ENCODE results near the gene MBNL2. TPM values are rescaled to one million over a fixed set of nuclear protein-coding genes. Genes with fewer than 3 reads are reported as not detected.
"Not testable (repeated sequence)": the region's sequence is repeated elsewhere in the genome, so short reads cannot be mapped to it uniquely, and the experiment has no call there.

MBNL2 gene
- total RNA-seq, 2 donors from 2014 or later = 47.5 to 50.8 TPM

DNA sequence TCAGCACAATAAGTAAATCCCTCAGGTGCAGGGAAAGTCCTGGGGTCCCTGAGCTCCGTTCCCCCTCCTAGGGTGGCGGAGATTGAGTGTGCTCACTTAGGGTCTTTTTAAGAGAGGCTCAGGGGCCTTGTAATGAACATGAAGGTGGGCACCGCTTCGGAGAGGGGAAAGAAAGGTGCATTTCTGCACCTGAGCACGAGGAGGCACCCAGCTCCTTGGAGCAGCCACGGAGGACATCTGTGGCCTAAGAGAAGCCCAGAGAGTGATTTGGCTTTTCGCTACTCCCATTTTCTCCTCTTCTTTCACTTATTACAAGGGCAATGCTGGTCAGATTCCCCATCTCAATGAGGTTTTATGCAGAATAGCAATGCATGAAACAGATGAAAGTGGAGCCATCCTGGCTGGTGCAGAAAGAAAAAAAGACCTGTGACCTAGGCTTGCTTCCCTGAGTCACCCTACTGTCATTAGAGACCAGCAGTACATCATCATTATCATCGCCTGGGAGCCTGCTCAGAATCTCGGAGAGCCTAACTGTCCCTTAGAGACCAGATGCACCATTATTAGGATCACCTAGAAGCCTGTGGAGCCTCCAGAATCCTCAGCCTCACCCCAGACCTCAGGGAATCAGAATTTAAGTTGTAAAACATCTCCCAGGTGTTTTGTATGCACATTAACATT, 125.3 kb downstream of the MBNL2 start:
- intact Hi-C loops (cut with DNase I) = no loop called here
- TF ChIP-seq CTCF (IDR thresholded peaks at IDR 0.05) (no peak), POLR2A (IDR thresholded peaks at IDR 0.05) (no peak)
- Histone ChIP-seq H3K9me3 (no peaks in the 10 kb centered on the region), H3K36me3 (replicated peaks in 1 of 2; ENCODE audit: insufficient read depth in 1 of 2, low read depth in 2 of 2) (peaks cover 8 to 10% of the 10 kb centered on the region in 2 donors), H3K4me3 (no peak overlapping the region), H3K27ac (no peak overlapping the region), H3K27me3 (no peaks in the 10 kb centered on the region), H3K4me1 (peaks cover 25% of the 10 kb centered on the region)
- DNase-seq = no peak
- WGBS, 2 donors = 86 to 88% methylated on average over 9 of the region's 9 CpGs
- no peak for ATAC-seq

DNA sequence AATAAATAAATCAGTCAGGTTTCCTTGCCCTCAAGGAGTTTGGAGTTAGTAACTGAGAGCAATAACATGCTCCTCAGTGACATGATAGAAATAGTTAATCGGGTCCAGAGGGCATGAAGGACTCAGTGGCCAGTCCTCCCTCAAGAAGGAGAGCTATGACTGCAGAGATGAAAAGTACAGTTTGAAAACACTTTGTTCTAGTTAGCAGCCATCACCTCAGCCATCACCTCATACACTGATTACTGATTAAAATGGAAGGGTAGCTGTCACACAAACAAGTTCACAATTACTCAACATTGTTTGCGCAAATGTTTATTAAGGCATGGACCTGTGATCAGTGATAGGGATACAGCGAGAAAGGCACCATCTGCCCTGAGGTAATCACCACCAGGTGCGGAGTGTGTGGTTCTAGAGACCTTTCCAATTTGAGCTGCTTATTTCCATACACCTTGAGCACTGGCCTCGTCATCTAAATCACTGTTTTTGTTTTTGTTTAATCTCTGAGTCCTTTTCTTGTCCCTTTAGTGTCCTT, 126.5 kb downstream of the MBNL2 start:
- no peak overlapping the region for H3K4me3 ChIP-seq
- intact Hi-C loops (cut with DNase I) = no loop called here
- no peak for ATAC-seq
- WGBS, 2 donors = 57 to 62% methylated on average over 5 of the region's 5 CpGs
- no peak for DNase-seq
- no peaks in the 10 kb centered on the region for H3K27me3 ChIP-seq
- no peak overlapping the region for H3K27ac ChIP-seq
- H3K4me1 ChIP-seq = peaks cover 22% of the 10 kb centered on the region
- TF ChIP-seq CTCF (IDR thresholded peaks at IDR 0.05) = no peak
- TF ChIP-seq POLR2A (IDR thresholded peaks at IDR 0.05) = no peak
- H3K9me3 ChIP-seq = no peaks in the 10 kb centered on the region
- H3K36me3 ChIP-seq (replicated peaks in 1 of 2; ENCODE audit: insufficient read depth in 1 of 2, low read depth in 2 of 2) = peaks cover 8 to 10% of the 10 kb centered on the region in 2 donors

DNA sequence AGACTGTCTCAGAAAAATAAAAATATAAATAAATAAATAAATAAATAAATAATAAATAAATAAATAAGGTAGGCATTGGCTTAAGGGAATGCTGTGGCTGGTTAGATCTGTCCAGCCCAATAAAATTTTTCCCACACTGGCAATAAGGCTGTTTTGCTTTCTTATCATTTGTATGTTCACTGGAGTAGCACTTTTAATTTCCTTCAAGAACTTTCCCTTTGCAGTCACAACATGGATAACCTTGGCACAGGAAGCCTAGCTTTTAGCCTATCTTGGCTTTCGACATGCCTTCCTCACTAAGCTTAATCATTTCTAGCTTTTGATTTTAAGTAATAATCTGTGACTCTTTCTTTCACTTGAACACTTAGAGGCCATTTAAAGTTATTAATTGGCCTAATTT, 129.9 kb downstream of the MBNL2 start:
- not testable (repeated sequence) for ATAC-seq, DNase-seq, H3K27me3 ChIP-seq, H3K4me1 ChIP-seq, H3K4me3 ChIP-seq, H3K9me3 ChIP-seq
- Histone ChIP-seq H3K27ac (peak overlapping the region in 1 of 4 donors; percentile 38), H3K36me3 (replicated peaks in 1 of 2; ENCODE audit: insufficient read depth in 1 of 2, low read depth in 2 of 2) (peaks cover 8 to 13% of the 10 kb centered on the region in 2 donors)
- WGBS, 2 donors = 14 to 26% methylated on average over 1 of the region's 1 CpG
- intact Hi-C loops (cut with DNase I) = loop anchor here (10.0 kb wide), 1 partner anchor 137 kb away; no protein-coding TSS in a partner anchor

DNA sequence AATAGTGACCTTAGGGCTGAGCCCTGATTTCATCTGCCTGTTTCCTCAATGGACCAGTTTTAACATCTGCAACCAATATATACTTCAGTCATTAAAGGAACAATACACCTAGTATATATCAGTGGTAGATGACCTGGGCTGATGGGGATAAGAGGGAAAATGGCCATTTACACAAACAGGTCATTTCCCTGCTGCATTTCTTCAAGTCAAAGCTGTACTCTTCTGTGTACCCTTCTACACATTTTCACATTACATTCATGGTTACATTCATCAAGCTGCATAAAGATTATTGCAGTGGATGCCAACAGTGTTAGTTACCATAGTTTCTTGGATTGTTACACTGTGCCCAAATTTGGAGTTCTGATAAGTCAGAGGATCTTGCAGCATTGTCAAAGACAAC, 130.7 kb downstream of the MBNL2 start:
- Histone ChIP-seq H3K36me3 (replicated peaks in 1 of 2; ENCODE audit: insufficient read depth in 1 of 2, low read depth in 2 of 2) (peaks cover 8 to 11% of the 10 kb centered on the region in 2 donors), H3K9me3 (no peaks in the 10 kb centered on the region), H3K27me3 (no peaks in the 10 kb centered on the region), H3K4me3 (no peak overlapping the region), H3K4me1 (peaks cover 6% of the 10 kb centered on the region), H3K27ac (no peak overlapping the region)
- TF ChIP-seq POLR2A (IDR thresholded peaks at IDR 0.05) (no peak), CTCF (IDR thresholded peaks at IDR 0.05) (no peak)
- no peak for ATAC-seq
- no peak for DNase-seq
- intact Hi-C loops (cut with DNase I) = loop anchor here (10.0 kb wide), 1 partner anchor 138 kb away; no protein-coding TSS in a partner anchor

- ATAC-seq = no peak
- Histone ChIP-seq H3K27me3 (no peaks in the 10 kb centered on the region), H3K4me1 (peaks cover 6% of the 10 kb centered on the region), H3K9me3 (no peaks in the 10 kb centered on the region), H3K4me3 (no peak overlapping the region), H3K36me3 (replicated peaks in 1 of 2; ENCODE audit: insufficient read depth in 1 of 2, low read depth in 2 of 2) (peaks cover 8 to 13% of the 10 kb centered on the region in 2 donors), H3K27ac (no peak overlapping the region)
- 88 to 90% methylated on average over 4 of the region's 4 CpGs for WGBS, 2 donors
- TF ChIP-seq CTCF (IDR thresholded peaks at IDR 0.05) = no peak
- no peak for TF ChIP-seq POLR2A (IDR thresholded peaks at IDR 0.05)
- no peak for DNase-seq
- intact Hi-C loops (cut with DNase I) = loop anchor here (10.0 kb wide), 1 partner anchor 139 kb away; no protein-coding TSS in a partner anchor
Measured at GRCh38 chr13:97353927-97354675, 132.0 kb downstream of the MBNL2 start.
